SU-DHL-6 (cell line): ENCODE measurements around the gene PDCL3.

Experiments
- CTCF ChIP-seq: fragments of 200-600 bp; sonication (generic); IDR thresholded peaks from one replicate; pipeline ENCODE4 v1.5.1; 2017; ENCODE audit warnings: antibody characterized with exemption, mild to moderate bottlenecking, low read length, moderate library complexity; ENCODE audit not compliant: insufficient read depth, poor library complexity, severe bottlenecking
- EZH2phosphoT487 ChIP-seq: fragments of 200-600 bp; sonication (generic), shearing (Covaris generic); conservative IDR thresholded peaks from 2 replicates; pipeline ENCODE4 v1.6.1; 2018; ENCODE audit warnings: mild to moderate bottlenecking, antibody characterized with exemption, low read length, moderate library complexity, mixed read lengths

DNA sequence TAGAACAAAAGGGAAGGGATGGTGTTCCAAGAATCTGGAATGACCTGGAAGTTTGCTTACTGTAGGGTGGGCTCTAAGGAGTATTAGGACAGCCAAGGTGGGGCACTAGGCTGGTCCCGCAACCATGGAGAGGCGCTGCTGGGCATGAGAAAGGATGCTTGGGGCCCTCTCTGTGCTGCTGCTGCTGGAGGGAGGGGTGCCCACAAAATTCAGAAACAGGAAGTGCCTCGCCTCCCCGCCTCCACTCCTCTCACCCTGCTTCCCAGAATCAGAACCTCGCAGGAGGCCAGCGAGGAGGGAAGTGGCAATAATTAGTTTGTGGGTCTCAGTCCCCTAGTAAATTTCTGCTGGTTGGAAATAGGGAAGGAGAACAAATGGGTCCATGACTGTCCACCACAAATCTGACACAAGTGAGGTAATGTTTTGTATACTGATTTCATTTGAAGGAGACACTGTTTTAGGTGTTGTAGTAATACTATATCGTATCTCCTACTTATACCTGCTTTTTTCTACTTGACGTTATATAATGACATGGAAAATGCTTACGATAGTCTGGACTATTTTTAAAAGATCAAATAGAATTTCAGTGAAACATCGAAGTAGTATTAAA, 7.9 kb upstream of the PDCL3 start:
- TF ChIP-seq CTCF (no peak), EZH2phosphoT487 (no peak)
